CD1c-positive myeloid dendritic cell (primary cell): ENCODE results near the gene CCDC201.

Source experiments
- DNase-seq: peaks from one replicate; pipeline ENCODE4 v3.0.0-alpha.2; 2016; ENCODE audit errors: extremely low spot score

Gene CCDC201

DNA sequence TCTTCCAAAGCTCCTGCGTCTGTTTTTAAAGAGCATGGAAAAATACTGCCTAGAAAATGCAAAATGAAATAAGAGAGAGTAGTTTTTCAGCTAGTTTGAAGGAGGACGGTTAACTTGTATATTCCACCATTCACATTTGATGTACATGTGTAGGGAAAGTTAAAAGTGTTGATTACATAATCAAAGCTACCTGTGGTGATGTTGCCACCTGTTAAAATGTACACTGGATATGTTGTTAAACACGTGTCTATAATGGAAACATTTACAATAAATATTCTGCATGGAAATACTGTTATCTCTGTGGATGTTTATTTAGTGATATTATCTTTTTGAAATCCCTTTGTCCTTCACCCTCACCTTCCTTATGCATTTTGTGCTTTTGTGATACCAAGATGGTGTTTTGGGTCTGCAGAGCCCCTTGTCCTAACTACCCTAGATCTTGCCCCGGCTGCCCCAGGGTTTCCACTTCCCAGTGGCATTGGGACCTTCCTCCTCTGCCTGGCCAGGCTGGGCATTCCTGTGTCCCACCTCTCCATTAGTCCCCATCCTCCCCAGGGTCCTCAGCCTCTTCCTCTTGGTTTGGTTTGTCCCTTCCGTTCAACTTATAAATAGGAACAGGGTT lies 20.6 kb upstream of the CCDC201 start:
- DNase-seq, result no peak

DNA sequence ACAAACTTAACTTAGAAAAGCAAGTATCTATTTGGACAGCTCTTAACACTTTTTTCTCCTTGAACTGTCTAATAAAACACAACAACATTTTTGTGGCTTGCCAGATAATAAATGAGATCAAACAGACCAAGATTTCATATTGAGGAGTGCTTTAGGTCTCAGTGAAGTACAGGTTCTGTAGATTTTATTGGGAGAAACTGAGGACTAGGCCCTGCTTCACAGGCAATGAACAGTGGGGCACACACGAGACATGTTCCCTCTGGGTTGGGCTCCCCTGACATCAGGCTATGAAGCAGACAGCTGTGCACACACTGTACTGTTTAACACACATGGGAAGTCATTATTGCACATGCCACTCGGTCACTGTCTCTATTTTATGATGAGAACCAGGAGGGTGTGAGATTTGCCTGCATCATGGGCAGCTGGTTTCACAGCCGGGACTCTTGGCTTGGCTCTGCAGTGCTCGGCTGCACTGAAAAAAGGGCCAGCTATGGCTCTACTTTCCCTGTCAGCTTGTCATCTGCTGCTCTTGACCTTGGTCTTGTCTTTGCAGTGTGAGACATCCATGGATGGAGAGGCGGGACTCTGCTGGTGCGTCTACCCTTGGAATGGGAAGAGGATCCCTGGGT lies 19.6 kb upstream of the CCDC201 start:
- no peak for DNase-seq

DNA sequence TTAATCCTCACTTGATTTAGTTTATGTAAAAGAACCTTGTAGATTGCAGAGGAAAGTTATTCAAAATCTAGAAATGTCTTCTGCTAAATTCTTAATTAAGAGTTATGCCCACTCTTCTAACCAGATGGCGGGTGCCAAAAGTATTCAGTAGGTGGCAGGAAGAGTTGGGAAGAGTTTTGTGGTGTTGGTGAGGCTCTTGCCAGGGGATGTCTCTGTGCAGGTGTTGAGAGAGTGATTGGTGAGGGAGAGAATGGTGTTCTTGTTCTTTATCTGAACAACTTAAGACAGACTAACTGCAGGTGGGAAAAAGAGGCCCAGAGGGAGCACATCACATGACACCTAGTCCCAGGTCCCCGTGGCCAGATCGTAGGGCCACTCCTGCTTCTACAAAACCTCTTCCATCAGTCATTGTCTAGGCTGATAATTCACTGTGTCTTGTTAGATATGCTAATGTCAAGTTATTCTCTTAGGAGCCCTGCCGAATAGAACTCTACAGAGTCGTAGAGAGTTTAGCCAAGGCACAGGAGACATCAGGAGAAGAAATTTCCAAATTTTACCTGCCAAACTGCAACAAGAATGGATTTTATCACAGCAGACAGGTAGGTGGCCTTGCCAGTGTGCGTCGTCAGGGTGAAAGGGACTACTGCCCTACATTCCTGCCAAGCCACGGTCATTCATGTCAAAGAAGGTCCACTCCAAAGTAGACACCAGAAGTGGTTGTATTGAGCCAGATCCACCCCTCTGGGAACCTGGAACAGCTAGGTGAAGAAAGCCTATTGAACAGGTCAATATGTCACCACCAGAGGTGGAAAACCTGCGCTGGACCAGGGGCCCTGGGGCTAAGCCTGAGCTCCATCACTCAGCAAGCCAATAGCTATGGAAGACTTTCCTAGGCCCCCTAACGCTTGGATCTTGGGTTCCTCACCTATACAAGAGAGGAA lies 18.9 kb upstream of the CCDC201 start:
- DNase-seq, result no peak

DNA sequence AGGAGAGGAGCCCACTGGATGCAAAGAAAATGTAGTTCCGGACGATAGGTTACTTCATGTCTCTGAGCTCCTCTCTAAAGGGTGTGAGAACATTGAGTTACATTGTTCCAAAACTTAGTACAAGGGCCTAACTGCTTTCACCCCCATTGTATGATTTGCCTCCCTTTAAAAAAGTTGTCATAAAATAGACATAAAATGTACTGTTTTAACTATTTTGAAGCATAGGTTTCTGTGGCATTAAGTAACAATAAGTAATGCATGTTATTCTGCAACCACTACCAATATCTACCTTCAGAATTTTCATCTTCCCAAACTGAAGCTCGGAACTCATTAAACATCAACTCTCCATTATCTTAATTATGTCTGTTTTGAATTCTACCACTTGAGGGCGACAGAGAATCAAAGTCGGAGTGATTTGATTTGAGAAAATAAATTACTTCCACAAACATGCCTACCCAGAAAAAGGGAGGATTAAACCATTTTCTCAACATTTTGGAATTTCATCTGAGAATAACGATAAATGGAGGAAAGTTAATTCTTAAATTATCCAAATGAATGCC lies 18.1 kb upstream of the CCDC201 start:
- DNase-seq, result peak; percentile 20

DNA sequence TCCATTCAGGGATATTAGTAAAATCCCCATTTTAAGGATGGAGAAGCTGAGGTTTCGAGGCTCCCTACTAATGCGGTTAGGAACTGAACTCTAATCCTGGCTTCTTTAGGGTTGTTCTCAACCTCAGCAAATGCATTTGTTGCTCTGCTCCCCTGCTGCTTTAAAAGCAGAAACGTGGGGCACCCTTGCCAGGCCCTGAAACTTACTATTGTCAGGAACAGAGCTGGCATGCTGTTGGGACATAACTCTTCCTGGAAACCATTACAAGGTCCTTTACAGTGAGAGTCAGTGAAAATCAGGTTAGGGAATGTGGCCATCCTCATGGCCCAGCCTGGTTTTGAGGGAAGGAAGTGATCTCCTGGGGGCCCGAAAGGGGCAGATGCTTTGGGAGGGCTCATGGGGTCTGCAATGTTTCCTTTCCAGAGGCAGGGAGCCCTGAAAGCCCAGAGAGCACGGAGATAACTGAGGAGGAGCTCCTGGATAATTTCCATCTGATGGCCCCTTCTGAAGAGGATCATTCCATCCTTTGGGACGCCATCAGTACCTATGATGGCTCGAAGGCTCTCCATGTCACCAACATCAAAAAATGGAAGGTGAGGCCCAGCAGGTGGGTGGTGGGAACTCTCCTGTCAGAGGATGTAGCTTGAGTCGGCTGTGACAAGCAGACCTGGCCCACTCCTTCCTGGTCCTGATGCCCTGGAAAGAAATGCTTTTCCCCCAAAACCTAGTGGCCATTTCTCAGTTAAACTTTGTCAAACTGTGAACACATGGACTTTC lies 17.4 kb upstream of the CCDC201 start:
- no peak for DNase-seq

DNA sequence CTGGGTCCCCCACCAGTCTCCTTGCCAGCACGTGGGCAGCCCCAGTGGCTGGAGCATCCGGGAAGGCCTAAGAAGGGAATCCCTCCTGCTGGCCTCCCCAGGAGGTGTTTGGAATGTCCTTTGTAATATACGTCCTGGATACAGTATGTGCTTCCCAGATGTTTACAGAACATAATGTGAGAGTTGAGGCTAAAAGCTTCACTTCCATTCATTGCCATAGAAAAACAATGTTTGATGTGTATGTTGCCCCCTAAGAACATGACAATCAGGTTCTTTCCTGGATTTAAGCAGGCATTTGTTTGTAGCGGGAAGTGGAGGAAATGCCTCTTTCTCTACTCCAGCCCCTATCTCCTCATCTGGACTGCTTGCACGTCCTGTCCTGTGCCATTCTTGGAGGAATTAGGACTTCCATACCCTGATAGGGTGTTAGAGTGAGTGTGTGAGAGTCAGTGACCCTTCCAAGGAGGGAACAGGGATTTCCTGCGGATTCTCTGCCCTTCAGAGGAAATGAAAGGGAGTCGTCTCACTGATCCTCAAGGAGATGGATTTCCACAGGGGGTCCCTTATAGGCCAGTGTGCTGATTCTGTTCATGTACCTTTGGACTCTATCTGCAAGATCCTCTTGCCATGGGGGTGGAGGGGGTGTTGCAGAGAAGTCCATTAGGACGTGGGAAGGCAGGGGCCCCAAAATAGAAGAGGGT lies 16.6 kb upstream of the CCDC201 start:
- DNase-seq, result no peak

DNA sequence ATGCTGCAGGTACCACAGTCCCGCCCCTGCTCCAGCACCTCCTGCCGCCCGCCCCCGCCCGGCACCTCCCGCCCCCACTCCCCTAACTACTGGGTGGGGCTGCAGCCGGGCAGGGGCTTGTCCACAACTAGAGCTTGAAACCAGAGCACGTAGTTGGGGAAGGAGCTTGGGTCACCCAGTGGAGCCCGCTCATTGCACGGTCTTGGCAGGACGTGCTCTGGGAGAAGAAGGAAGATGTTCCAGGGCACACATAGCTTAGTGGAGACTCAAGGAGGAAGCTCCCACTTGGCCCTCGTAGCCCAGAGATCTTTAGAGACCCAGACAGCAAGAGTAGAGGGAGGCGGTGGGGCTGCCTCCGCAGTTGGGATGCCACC lies 16.1 kb upstream of the CCDC201 start:
- no peak for DNase-seq

DNA sequence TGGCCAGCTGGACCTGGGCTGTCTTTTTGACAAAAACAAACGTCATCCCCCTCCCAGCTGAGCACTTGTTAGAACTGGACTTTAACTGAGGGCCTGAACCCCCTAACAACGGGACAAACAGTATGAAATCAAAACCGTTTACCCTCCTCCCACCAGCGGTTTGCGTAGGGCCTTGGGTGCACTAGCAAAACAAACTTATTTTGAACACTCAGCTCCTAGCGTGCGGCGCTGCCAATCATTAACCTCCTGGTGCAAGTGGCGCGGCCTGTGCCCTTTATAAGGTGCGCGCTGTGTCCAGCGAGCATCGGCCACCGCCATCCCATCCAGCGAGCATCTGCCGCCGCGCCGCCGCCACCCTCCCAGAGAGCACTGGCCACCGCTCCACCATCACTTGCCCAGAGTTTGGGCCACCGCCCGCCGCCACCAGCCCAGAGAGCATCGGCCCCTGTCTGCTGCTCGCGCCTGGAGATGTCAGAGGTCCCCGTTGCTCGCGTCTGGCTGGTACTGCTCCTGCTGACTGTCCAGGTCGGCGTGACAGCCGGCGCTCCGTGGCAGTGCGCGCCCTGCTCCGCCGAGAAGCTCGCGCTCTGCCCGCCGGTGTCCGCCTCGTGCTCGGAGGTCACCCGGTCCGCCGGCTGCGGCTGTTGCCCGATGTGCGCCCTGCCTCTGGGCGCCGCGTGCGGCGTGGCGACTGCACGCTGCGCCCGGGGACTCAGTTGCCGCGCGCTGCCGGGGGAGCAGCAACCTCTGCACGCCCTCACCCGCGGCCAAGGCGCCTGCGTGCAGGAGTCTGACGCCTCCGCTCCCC lies 15.5 kb upstream of the CCDC201 start, which contains the start of gene IGFBP1:
Gene IGFBP1 (plus strand): TSS at position 304 of the 808 bp plus-strand sequence. CDS start 165 bp downstream, at position 469.
- DNase-seq, result no peak

DNA sequence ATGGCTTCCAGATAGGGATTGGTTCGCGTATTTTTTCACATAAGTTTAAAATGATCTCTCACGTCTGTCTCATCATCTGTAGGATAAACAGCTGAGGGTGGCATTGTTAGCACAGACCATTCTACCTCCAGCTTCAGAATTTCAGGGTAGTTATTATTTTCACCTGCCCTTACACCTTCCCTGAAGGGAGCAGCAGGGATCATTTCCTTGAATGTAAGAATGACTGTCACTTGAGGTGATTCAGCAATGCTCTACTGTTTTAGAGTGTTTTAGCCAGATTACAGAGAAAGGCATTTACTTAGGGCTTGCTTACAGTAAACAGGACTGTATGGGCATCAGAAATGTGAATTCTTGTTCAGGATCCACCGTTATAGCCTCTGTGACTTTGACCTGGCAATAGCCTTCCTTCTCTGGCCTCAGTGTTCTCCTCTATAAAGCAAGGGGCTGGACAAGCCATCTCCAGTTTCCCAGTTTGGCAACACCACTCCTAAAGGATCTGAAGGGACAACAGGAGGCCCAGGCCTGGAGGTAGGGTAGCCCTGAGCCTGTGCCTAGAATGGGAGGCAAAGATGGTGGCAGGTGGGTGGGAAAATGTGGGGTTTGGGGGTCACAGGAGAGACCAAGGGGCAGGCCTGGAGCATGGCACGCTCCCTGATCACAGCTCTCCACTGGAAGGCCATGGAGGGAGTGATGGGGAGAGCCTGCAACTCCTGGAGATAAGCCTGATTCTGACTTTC lies 14.2 kb upstream of the CCDC201 start:
- no peak for DNase-seq

DNA sequence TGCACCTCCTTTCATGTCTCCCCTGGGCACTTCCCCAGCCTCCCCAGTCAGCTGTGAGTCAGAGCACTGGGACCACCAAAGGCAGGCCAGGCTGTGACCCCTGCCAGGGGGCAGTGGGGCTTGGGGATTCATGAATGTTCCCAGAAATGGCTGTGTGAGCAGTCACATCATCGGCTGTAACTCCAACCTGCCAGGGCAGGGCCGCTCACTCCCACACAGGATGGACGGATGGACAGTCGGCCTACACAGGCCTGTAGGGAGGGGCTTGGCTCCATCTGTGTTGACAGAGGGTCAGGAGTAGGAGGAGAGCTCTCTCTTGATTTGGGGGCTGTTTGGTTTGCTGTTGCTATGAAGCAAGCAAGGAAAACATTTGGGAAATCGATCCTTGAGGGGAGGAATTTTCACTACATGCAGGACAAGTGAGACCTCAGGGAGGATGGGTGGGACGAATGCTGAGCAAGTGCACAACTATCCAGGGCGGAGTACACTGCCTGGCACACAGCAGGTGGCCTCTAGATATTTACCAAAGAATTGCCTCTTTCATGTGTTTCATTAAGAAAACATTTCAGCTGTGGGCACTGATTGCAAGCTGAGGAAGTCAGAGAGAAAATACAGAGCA lies 12.5 kb upstream of the CCDC201 start:
- no peak for DNase-seq

DNA sequence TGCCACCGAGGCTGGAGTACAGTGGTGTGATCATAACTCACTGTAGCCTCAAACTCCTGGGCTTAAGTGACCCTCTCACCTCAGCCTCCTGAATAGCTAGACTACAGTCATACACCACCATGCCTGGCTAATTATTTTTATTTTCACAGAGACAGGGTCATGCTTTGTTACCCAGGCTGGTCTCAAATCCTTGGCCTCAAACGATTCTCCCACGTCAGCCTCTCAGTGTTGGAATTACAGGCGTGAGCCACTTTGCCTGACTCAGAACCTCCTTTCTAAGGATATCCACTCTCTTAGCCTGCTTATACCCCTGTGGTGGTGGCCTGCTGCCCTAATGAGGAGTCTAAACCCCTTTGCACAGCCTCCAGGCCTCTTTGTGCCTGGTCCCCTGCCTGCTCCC lies 11.3 kb upstream of the CCDC201 start:
- no peak for DNase-seq

DNA sequence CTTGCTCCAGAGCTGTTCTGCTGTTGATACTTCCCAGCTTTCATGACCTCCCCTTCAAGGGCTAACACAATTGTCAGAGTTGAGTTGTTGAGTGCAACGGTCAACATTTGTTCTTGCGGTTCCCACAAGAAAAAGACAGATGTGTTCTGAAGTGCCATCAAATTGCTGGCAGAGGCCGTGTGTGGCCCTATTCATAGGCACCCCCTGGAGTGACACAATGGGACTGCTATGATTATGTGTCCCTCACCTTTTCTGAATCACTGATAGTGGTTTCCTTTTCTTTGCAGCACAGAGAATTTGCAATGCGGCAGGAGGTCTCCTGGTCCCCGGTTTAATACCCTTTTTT lies 9.6 kb upstream of the CCDC201 start:
- no peak for DNase-seq

DNA sequence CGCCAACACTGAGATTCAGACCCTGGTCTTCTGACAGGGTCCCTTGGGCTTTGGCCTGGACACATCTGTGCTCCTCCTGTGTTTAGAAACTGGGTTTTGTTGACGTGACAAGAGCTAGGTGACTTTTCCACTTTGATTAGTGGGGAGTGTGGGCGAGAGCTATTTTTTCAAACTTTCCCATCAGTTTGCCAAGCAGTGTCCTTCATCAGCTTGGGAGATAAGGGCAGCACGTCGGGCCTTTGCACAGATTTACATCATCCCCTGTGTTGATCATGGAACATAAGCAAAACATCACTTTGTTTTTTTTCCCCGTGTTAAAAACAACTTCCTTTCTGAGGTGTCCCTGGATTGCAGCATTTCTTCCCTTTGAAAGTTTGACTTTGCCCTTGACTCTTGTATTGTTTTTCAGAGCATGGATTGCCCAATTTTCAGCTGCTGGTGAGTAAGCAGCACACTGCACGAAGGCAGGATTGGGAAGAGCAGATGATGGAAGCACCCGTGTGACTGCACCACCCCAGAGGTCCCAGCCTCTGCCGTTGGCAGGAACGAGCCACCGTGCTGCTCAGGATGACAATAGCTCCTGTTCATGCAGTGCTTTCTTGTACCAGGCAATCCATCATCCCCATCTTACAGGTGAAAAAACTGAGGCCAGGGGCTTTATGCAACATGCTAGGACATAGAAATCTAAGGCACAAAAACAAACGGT lies 9.0 kb upstream of the CCDC201 start:
- no peak for DNase-seq

DNA sequence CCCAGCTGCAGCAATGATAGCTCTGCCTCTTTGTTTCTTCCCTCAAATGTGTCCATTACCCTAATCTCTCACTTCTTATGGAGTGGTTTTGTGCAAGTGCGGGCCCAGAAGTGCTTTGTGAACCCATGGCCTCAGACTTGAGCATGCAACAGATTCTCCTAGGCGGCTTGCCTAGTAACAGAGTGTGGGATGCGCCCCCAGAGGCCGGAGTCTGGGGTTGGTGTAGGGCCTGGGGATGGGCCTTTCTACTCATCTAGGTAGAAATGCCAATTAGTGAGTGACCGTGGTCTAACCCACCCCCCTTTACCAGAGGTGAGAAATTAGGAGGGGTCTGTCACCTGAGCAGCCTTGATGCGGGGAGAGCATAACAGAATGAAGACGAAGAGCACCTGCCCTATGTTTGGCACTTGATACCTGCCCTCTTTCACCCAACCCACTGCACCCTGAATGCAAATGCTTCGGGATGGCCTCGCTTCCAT lies 8.4 kb upstream of the CCDC201 start:
- no peak for DNase-seq

DNA sequence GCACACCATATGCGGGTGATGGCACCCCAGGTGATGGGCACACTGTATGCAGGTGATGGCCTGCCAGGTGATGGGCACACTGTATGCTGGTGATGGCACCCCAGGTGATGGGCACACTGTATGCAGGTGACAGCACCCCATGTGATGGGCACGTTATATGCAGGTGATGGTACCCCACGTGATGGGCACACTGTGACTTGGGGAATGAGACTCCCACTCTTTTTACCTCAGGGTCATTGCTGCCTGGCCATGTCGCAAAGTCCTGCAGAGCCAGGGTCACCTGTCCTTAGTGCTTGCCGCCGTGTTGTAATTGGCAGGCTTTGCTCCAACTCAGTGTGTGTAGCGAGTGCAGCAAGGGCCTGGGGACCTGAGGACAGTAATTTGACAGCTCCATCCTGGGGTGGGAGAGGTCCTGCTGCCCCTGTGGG lies 7.6 kb upstream of the CCDC201 start:
- DNase-seq, result no peak

DNA sequence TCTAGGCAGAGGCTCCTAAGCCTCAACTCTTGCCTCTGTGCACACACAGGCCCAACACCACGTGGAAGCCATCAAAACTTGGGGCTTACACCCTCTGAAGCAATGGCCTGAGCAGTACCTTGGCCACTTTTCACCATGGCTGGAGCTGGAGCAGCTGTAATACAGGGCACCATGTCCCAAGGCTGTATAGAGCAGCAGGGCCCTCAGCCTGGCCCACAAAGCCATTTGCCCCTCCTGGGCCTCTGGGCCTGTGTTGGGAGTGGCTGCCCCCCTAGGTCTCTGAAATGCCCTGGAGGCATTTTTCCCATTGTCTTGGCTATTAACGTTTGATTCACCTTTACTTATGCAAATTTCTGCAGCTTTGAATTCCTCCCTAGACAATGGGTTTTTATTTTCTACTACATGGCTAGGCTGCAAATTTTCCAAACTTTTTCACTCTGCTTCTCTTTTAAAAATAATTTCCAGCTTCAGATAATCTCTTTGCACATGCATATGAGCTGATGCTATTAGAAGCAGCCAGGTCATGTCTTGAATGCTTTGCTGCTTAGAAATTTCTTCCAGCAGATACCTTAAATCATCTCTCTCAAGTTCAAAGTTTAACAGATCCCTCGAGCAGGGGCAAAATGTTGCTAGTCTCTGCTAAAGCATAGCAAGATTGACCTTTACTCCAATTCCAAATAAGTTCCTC lies 5.7 kb upstream of the CCDC201 start:
- no peak for DNase-seq

DNA sequence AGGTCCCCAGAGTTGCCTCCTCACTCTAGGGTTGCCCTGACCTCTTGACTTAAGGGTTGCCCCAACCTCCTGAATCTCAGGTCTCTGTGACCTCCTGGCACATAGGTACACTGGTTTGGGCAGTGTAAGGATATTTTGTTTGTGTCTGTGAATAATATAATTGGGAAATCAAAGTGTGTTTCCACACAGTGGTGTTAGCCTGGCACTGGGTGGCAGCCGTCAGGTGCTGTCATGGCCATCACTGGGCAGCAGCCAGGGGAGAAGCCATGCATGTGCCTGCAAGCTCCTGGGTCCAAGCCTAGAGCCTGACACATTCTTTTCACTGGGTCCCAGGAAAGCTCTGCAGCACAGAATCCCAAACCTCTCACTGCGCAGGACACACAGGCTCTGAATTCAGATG lies 3.6 kb upstream of the CCDC201 start:
- no peak for DNase-seq
